Measurements from ENCODE around the gene SMG6.
"Not testable (repeated sequence)": the region's sequence is repeated elsewhere in the genome, so short reads cannot be mapped to it uniquely, and the experiment has no call there.

Gene SMG6

DNA sequence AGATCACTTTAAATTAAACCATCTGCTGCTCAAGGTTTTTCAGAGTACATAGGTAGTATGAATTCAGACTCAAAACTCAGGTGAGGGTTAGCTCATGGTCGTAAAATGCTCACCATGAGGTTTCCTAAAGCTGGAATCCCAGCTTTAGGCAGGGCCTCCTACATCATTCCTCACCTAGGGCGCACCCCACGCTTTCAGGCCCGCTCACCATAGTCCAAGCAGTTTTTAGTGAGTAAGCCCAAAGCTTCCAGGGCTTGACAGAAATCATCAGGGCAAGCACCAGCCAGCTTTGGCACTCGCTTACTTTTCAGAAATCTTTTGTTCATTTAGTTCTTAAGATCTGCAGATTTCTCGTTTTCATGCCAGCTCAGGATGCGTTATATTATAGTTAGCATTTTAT lies 158.9 kb downstream of the SMG6 start:
- no peak for DNase-seq (ENCODE audit: low read depth)

DNA sequence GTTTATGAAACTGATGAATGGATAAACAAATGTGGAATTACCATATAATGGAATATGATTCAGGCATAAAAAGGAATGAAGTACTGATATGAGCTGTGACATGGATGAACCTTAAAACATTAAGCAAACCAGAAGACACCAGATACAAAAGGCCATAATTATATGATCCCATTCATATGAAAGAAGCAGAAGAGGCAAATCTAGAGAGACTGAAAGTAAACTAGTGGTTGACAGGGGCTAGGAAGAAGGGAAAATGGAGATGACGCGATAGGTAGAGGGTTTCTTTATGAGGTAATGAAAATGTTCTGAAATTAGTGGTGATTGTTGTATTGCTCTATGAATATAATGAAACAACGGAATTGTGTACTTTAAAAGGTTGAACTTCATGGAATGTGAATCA lies 160.3 kb downstream of the SMG6 start:
- DNase-seq (ENCODE audit: low read depth) = no peak

- not testable (repeated sequence) for DNase-seq (ENCODE audit: low read depth)
Observed at GRCh38 chr17:2142682-2143081, 160.9 kb downstream of the SMG6 start.

GRCh38 chr17:2140683-2141082 lies 162.9 kb downstream of the SMG6 start:
- DNase-seq (ENCODE audit: low read depth) = no peak

DNA sequence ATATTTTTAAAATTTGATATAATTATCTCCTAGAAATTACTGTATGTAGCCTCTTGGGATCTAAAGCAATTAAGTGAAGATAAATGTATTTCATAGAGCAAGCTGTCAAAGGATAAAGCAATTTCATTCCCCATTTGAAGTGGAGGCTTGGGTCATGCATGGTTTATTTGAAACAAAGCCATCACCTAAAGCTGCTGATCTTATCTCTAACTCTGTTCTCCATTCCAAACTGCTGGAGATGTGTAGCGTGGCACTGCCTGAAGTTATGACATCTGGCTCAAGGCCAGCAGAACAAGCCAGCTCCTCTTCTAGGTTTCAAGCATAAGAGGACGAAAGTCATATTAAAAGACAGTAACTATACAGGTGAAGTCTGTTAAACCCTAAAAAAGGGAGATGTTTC lies 164.8 kb downstream of the SMG6 start:
- DNase-seq (ENCODE audit: low read depth) = no peak

GRCh38 chr17:2138318-2138717 lies 165.3 kb downstream of the SMG6 start:
- no peak for DNase-seq (ENCODE audit: low read depth)

DNA sequence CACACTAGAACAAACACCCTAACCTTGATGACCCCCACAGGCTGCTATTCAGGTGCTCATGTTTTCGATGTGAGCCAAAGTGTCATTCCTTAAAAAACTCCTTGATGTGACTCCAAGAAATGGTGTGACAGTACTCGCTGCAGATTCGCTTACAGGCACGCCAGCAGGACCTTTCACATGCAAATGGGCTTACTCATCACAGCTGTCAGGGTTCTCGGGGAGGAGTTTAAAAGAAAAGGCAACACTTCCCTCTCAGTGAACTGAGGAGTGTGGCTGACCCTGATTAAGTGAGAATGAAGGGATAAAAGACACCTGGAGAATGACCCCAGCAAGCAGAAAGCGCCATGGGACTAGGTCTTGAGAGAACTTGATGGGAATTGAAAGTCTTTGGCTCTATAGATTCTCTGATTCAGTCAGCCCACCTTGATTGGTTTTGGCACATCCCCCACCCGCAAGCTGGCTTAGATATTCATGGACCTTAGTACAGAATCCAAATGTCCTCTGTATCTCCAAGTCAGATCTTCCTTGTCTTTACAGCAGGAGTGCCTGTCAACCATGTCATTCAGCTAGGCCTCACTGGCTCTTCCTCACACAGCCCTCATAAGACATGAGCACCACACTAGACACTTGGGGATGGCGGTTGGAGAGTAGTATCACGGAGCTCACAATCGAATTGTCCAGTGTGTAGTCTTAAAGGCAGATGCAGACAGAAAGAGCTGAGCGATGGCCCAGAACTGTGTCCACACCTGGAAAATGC lies 166.1 kb downstream of the SMG6 start:
- no peak for DNase-seq (ENCODE audit: low read depth)

DNA sequence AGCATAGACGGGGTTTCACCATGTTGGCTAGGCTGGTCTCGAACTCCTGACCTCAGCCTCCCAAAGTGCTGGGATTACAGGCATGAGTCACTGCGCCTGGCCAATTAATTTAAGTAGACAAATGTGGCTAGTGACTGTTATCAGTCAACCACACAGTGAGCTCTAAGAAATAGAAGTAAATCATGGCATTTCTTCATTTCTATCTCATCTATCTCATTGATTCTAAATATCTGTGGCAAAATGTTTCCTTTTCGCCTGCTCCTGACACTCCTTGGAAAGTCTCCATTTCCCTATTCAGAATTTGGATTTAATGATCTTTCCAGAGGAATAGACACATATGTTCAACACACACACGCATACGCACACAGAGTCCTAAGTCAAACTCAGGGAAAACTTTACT lies 167.3 kb downstream of the SMG6 start:
- DNase-seq (ENCODE audit: low read depth) = no peak

DNA sequence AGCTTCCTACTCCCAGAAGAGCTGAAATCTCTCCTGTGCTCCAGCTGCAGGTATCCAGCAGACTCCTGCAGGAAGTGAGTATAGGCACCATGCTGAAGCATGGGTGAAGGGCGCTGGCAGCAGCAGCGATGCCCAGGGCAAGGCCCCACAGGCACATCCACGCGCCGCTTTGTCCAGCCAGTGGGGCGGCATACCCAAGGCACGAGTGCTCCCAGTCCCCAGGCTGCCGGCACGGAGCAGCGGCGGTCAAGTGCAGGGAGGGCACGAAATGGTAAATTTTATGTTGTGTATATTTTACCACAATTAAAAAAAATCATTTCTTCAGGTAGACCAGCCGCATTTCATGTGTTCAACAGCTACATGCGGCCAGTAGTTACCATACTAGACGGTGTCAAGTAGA lies 175.6 kb downstream of the SMG6 start:
- no peak for DNase-seq (ENCODE audit: low read depth)

DNA sequence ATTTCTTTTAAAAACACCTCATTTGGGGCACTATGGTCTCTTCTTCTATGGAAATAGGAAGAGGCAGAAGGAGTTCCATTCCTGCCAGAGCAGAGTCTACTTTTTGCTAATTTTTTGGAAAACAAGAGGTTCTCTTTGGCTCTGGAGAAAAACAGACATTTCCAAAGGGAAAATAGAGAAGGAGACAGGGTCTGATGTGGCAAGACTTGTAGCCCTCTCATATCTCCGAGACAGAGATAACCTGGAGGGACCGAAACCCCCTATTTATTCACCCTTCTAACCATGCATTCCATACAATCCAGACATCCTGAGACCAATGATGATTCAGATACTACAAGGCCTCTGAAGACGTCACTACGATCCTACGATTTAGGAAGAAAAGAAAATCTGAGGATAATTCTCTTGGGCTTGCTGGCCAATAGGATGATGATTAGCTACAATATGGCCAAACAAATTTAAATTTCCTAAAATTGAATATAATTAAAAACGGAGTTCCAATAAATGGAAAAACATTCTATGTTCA lies 178.5 kb downstream of the SMG6 start:
- DNase-seq (ENCODE audit: low read depth) = no peak

DNA sequence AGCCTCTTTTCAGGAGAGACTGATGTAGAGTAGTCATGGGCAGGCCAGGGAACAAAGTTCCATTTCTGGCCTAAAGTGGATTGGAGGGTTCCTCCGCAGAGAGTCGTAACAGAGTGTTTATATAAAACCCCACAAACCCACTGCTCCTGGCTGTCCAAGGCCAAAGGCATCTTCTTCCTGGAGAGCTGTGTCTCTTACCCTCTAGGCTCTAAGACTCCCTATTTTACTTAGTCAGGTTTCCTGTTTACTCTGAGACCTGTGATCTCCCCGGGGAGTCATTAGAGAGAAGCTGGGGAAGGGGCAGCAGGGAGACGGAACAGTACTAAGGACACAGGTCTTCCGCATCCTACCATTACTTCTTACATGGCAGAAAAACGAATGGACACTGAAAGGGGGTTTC lies 179.2 kb downstream of the SMG6 start:
- DNase-seq (ENCODE audit: low read depth) = no peak

DNA sequence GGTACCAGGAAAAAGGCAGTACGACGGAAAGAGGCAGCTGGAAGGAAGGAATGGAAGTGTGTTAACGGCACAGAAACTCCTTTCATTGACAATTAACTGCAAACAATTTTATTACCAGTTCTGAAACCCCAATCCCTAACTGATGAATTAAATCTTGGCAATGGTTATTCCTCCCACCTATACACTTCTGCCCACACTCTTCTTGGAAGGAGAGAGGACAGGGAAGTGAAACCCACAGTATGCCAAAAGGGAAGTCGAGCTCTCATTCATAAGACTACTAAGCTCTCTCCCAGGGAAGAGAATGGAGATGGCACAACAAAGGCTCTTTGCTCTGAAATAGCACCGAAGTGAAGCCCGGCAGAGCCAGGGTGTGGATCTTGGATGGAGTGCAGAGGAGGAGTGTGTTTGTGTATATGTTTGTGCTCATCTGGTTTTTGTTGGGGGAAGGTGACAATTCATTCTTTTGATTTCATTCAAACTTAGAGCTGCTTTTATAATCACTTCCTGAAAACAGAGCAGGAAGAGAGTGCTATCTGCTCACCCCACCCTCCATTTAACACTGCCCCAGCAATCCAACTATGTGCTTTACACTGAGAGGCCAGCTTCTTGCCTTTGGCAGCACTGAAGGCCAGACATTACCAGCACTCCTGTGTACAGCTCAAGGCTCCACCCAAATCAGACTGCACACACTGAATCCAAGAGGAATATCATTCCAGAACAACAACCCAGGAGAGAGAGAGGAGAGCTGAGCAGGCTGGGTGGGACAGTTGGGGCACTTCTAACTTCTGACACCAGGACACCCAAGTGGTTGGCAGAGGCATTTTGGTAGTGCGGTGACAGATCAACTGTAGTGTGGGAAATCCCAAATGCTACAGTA lies 180.0 kb downstream of the SMG6 start:
- no peak for DNase-seq (ENCODE audit: low read depth)

GRCh38 chr17:2122641-2123302 lies 180.8 kb downstream of the SMG6 start:
- DNase-seq (ENCODE audit: low read depth) = no peak

- DNase-seq (ENCODE audit: low read depth) = no peak
Observed at GRCh38 chr17:2120586-2121335, 182.8 kb downstream of the SMG6 start.

- DNase-seq (ENCODE audit: low read depth) = no peak
Observed at GRCh38 chr17:2113279-2113622, 190.3 kb downstream of the SMG6 start.

- DNase-seq (ENCODE audit: low read depth) = no peak
Observed at GRCh38 chr17:2111691-2112090, 191.9 kb downstream of the SMG6 start.

- no peak for DNase-seq (ENCODE audit: low read depth)
Observed at GRCh38 chr17:2110436-2110835, 193.1 kb downstream of the SMG6 start.

- no peak for DNase-seq (ENCODE audit: low read depth)
Observed at GRCh38 chr17:2108170-2108569, 195.4 kb downstream of the SMG6 start.

DNA sequence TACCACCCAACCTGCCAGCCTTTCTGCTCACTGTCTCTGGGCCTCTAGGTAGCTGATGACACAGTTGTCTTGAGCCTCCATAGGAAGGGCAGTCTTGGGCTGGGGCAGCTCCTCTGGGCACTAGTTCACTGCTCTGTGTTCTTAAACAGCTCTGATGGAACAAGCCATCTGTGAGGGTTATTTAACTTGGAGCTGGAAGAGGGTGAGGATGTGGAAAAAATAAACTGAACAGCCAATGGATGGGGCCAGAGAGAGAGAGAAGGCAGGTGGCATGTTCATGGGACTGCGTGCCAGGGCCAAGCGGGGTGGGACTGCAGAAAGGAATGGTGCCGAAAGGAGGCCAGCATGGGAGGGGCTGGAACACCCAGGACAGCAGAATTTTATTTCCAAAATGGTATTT lies 196.1 kb downstream of the SMG6 start:
- no peak for DNase-seq (ENCODE audit: low read depth)

GRCh38 chr17:2107050-2107449 lies 196.5 kb downstream of the SMG6 start:
- no peak for DNase-seq (ENCODE audit: low read depth)

DNA sequence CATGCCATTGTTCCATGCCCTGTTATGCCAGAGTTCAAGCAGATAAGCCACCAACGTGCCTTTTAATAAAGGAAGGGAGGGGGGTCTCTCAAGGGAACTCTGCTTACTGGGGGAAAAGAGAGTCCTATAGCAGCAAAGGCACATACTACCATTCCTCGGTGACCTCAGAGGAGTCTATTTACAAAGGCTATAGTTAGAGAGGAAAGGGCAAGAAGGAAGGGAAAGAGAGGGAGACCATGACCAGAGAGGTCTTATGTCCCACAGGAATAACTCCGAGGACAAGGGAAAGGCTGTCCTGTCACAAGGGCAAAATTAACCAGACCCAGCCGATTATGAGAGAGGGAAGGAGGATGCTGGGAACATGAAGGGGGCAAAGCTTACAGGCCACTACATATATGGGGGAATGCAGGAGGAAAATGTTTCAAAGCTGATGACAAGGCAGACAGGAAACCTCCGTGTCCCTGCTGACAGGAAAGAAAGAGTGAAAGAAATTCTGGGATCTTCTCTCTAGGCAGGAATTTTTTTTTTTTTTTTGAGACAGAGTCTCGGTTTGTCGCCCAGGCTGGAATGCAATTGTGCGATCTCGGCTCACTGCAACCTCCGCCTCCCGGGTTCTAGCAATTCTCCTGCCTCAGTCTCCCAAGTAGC lies 197.2 kb downstream of the SMG6 start:
- no peak for DNase-seq (ENCODE audit: low read depth)

Data from T follicular helper cell (primary cell).